Lung (tissue), 12 donors: Measurements from ENCODE around the gene PGRMC2. TPM values are rescaled to one million over a fixed set of nuclear protein-coding genes. Genes with fewer than 3 reads are reported as not detected.

Experiments used
- ATAC-seq: fragments of 200-7000 bp; cut with Tn5 transposase; one replicate; pipeline ENCODE4 v1.9.1; 2020; ENCODE audit warnings: moderate number of reproducible peaks; ENCODE audit not compliant: insufficient read depth, low FRiP score
- DNase-seq, 3 donors: peaks; one replicate each; pipeline ENCODE4 v3.0.0-alpha.2; 2013 to 2017
- H3K27ac ChIP-seq, 2 donors: one replicate each; pipeline ENCODE4 v1.5.1; 2013; ENCODE audit warnings: mild to moderate bottlenecking in 2 of 2, moderate library complexity in 2 of 2, control low read depth in 1 of 2, inconsistent platforms in 1 of 2, low read depth in 1 of 2, low read length in 1 of 2
- H3K27me3 ChIP-seq, 3 donors: one replicate each; pipeline ENCODE4 v1.5.1; 2013; ENCODE audit warnings: low read length in 2 of 3; ENCODE audit not compliant: control insufficient read depth in 3 of 3, insufficient read depth in 3 of 3
- H3K36me3 ChIP-seq, 4 donors: one replicate each; pipeline ENCODE4 v1.5.1; 2013; ENCODE audit warnings: low read length in 4 of 4, mild to moderate bottlenecking in 1 of 4, moderate library complexity in 1 of 4; ENCODE audit not compliant: control insufficient read depth in 4 of 4, insufficient read depth in 4 of 4
- H3K4me1 ChIP-seq, 5 donors: one replicate each; pipeline ENCODE4 v1.5.1; 2013; ENCODE audit warnings: low read length in 5 of 5, mild to moderate bottlenecking in 2 of 5, moderate library complexity in 1 of 5; ENCODE audit not compliant: control insufficient read depth in 5 of 5, insufficient read depth in 5 of 5
- H3K4me3 ChIP-seq: one replicate; pipeline ENCODE4 v1.5.1; 2013; ENCODE audit warnings: mild to moderate bottlenecking, control low read depth, moderate library complexity
- H3K9ac ChIP-seq, 2 donors: one replicate each; pipeline ENCODE4 v1.5.1; 2013; ENCODE audit warnings: low read length in 2 of 2, control low read depth in 1 of 2; ENCODE audit not compliant: insufficient read depth in 1 of 2
- H3K9me3 ChIP-seq, 4 donors: one replicate each; pipeline ENCODE4 v1.5.1; 2013; ENCODE audit warnings: low read length in 3 of 4, mild to moderate bottlenecking in 1 of 4, moderate library complexity in 1 of 4; ENCODE audit not compliant: control insufficient read depth in 4 of 4, insufficient read depth in 3 of 4
- CTCF ChIP-seq: IDR thresholded peaks from 2 replicates; pipeline ENCODE4 v1.5.1; 2012; ENCODE audit warnings: mild to moderate bottlenecking; ENCODE audit errors: control extremely low read depth, extremely low read depth
- WGBS, 2 donors: extraction: QIAGEN DNeasy Blood & Tissue Kit; methylation state at CpG; one replicate each; pipeline ENCODE4 v1.1.7; 2013; 5-methylcytosine and 5-hydroxymethylcytosine counted together
- polyA plus RNA-seq, 2 donors: library from polyadenylated mRNA; stranded (reverse); fragments of 200-250 nt; gene quantifications; one replicate each; pipeline ENCODE4 v1.2.1, GENCODE V29; 2013
- total RNA-seq, 2 donors: library from RNA; depleted of rRNA in 1 of 2; stranded (reverse); fragments of >200 nt in 1 of 2; gene quantifications; one replicate each; pipeline ENCODE4 v1.2.1, GENCODE V29; 2014 to 2021
- donor health status: control.
- donor health status: control.
- donor health status: Bipolar disorder and iron deficiency.
- donor health status: healthy.
- donor health status: DM: yes; HTN: yes; CAD: no.

The PGRMC2 gene
- total and polyA plus RNA-seq, 4 donors: 25.8 to 71.6 (median 35.3) TPM

DNA sequence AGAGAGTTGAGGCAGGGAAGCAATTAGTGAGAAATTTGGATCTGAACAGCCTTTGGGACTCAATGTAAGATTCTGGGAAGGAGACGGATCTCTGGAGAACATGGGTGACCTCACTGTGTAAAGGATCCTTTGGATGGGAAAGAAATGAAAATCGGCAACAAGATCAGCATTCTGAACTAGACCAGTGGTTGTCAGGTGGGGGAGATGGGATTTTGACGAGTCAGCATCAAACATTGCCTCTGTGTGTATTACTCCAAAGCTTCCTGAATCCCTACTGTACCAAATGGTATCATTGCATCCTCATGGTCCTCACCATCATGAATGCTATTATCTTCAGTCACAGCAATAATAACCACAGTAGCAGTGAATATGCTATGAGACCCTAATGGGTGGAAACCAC lies 52.8 kb downstream of the PGRMC2 start:
- 91 to 96% methylated on average over 3 of the region's 3 CpGs for WGBS, 2 donors
- no peak for ATAC-seq

GRCh38 chr4:128232719-128233118 lies 54.9 kb downstream of the PGRMC2 start:
- Histone ChIP-seq H3K36me3 (no peaks in the 10 kb centered on the region), H3K4me1 (no peaks in the 10 kb centered on the region), H3K9ac (no peak overlapping the region), H3K4me3 (no peak overlapping the region), H3K9me3 (no peaks in the 10 kb centered on the region), H3K27me3 (no peaks in the 10 kb centered on the region), H3K27ac (no peak overlapping the region)
- WGBS, 2 donors: 93 to 95% methylated on average over 3 of the region's 3 CpGs
- DNase-seq (no peak), ATAC-seq (no peak)
- no peak for TF ChIP-seq CTCF

More for the DNA sequence above, 52.8 kb downstream of the PGRMC2 start:
- Histone ChIP-seq H3K4me3 (no peak overlapping the region), H3K27me3 (no peaks in the 10 kb centered on the region), H3K36me3 (no peaks in the 10 kb centered on the region), H3K27ac (no peak overlapping the region), H3K9ac (no peak overlapping the region), H3K9me3 (no peaks in the 10 kb centered on the region), H3K4me1 (no peaks in the 10 kb centered on the region)
- TF ChIP-seq CTCF: no peak
- no peak for DNase-seq

DNA sequence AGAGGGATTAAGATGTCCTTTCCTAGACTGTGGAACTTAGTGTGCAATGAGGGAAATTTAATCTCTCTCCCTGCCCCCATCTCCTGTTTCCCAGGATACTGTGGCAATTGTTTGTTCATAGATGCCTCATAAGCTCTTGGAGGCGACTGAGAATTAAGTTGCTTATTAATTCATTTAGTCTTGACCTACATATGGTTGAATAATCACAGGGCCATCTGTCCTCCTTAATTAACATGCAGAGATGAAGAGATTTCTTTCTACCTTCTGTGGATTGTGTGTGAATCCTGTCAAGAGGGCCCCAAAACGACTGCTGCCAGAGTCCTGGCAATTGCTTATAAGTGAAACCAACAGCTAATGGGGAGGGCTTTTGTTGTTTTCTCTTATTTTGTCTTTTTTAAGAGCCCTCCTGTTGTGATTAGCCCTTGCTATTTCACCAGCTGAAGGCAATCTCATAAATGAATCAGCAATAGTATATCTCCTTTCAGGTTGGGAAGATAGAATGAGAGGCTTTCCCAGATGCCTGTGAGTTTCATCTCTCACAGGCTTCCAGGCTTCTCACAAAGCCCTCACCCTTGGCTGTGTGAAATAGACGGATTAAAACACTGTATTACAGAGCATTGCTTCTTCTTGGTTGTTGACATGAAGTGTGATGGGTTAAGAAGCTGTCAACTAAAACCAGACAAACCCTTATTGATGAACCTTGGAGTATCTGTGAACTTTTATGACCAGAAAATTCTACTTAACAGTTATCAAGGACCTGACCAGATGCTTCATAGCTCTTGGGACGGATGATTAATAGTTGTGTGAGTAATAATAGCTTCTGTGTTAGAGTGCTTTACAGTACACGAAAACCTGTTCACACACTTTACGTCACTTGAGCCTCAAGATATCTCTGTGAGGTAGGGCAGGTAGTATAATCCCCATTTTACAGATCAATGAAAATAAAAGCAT lies 58.5 kb downstream of the PGRMC2 start:
- H3K4me1 ChIP-seq: no peaks in the 10 kb centered on the region
- TF ChIP-seq CTCF: no peak
- WGBS, 2 donors: 70 to 75% methylated on average over 6 of the region's 6 CpGs
- ATAC-seq (no peak), DNase-seq (peak in 1 of 3 donors; percentile 7)
- no peaks in the 10 kb centered on the region for H3K9me3 ChIP-seq
- no peak overlapping the region for H3K4me3 ChIP-seq
- no peaks in the 10 kb centered on the region for H3K27me3 ChIP-seq
- H3K27ac ChIP-seq: no peak overlapping the region
- H3K9ac ChIP-seq: no peak overlapping the region
- H3K36me3 ChIP-seq: no peaks in the 10 kb centered on the region
